Measurements from ENCODE around the gene RBBP4. TPM values are rescaled to one million over a fixed set of nuclear protein-coding genes. Genes with fewer than 3 reads are reported as not detected.

RBBP4 gene
- total and polyA plus RNA-seq, 3 donors from 2014 or later, result 289 to 344 (median 296) TPM

GRCh38 chr1:32650248-32650751 lies 708 bp upstream of the RBBP4 start, which contains the start of gene ZBTB8OS:
Gene ZBTB8OS, minus strand, starts transcription at chr1:32650550. Its CDS starts 21 bp downstream, at chr1:32650529.
- Histone ChIP-seq H3K4me3 (peak within 1 kb of the TSS; percentile 73 to 81), H3K4me1 (peaks cover 29% of the 10 kb centered on the region), H3K27me3 (no peaks in the 10 kb centered on the region), H3K36me3 (ENCODE audit: low read depth, missing control alignments) (no peaks in the 10 kb centered on the region), H3K9me3 (no peaks in the 10 kb centered on the region), H3K27ac (peak within 1 kb of the TSS; percentile 97 to 100)
- 0% methylated on average over 21 of the region's 21 CpGs for WGBS, 2 donors
- no peak for TF ChIP-seq POLR2A (IDR thresholded peaks at IDR 0.05)
- TF ChIP-seq, protein P1, sequence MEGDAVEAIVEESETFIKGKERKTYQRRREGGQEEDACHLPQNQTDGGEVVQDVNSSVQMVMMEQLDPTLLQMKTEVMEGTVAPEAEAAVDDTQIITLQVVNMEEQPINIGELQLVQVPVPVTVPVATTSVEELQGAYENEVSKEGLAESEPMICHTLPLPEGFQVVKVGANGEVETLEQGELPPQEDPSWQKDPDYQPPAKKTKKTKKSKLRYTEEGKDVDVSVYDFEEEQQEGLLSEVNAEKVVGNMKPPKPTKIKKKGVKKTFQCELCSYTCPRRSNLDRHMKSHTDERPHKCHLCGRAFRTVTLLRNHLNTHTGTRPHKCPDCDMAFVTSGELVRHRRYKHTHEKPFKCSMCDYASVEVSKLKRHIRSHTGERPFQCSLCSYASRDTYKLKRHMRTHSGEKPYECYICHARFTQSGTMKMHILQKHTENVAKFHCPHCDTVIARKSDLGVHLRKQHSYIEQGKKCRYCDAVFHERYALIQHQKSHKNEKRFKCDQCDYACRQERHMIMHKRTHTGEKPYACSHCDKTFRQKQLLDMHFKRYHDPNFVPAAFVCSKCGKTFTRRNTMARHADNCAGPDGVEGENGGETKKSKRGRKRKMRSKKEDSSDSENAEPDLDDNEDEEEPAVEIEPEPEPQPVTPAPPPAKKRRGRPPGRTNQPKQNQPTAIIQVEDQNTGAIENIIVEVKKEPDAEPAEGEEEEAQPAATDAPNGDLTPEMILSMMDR (IDR thresholded peaks at IDR 0.05), result no peak
- intact Hi-C loops (cut with DNase I; ENCODE audit: low total_unique reads), result no loop called here
- DNase-seq, result peak; percentile 96

DNA sequence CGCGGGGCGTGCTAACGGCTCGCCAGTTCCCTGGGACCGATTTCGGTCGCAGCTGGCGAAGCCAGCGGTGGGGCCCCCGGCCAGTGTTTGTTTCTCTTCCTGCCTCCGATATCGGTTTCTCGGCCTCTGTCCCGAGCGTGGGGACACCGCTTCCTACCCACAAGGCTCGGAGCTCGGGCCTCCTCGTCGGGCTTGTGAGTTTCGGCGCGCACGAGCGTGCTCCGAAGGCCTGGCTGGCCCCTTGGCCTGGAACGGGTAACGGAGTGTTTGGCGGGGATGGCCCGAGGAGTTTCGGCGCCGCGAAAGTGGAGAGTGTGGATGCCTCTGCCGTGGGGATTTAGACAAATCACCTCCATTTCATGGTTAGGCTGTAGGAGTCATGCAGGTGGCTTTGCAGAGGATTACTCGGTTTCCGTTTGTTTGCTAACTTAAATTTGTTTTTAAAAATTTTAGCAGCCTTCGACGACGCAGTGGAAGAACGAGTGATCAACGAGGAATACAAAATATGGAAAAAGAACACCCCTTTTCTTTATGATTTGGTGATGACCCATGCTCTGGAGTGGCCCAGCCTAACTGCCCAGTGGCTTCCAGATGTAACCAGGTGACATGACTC lies 559 bp downstream of the RBBP4 start:
- intact Hi-C loops (cut with DNase I; ENCODE audit: low total_unique reads), result no loop called here
- peaks cover 38% of the 10 kb centered on the region for H3K4me1 ChIP-seq
- TF ChIP-seq, protein P1 (IDR thresholded peaks at IDR 0.05), result no peak
- TF ChIP-seq POLR2A (IDR thresholded peaks at IDR 0.05), result no peak
- H3K4me3 ChIP-seq, result peak overlapping the region; percentile 73 to 81
- no peaks in the 10 kb centered on the region for H3K9me3 ChIP-seq
- DNase-seq, result peak; percentile 61
- H3K27me3 ChIP-seq, result no peaks in the 10 kb centered on the region
- no peaks in the 10 kb centered on the region for H3K36me3 ChIP-seq (ENCODE audit: low read depth, missing control alignments)
- 0 to 1% methylated on average over 23 to 39 of the region's 43 CpGs for WGBS, 2 donors
- H3K27ac ChIP-seq, result peak overlapping the region; percentile 97 to 100

DNA sequence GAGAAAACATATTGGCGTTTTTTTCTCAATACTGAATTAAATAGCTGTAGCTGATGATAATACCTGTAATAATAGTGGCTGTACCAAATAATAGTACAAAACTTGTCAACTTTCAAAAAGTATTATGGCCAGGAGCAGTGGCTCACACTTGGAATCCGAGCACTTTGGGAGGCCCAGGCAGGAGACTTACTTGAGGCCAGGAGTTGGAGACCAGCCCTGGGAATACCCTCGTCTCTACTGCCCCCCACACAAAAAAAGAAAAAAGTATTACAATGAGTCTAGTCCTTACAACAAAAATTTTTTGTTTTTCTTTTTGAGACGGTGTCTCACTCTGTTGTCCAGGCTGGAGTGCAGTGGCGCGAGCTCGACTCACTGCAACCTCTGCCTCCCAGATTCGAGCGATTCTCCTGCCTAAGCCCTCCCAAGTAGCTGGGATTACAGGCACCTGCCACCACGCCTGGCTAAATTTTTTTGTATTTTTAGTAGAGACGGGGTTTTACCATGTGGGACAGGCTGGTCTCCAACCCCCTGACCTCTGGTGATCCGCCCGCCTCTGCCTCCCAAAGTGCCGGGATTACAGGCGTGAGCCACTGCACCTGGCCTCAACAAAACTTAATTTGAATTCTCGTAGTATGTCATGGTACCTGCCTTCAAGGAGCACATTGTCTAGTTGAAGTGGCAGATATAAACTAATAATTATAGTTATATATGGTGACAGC lies 1.4 kb downstream of the RBBP4 start:
- Histone ChIP-seq H3K27me3 (no peaks in the 10 kb centered on the region), H3K36me3 (ENCODE audit: low read depth, missing control alignments) (no peaks in the 10 kb centered on the region), H3K4me3 (peak overlapping the region in 1 of 2 donors; percentile 81), H3K27ac (peak overlapping the region; percentile 97 to 100), H3K9me3 (no peaks in the 10 kb centered on the region), H3K4me1 (peaks cover 42% of the 10 kb centered on the region)
- intact Hi-C loops (cut with DNase I; ENCODE audit: low total_unique reads), result no loop called here
- 66 to 72% methylated on average over 16 of the region's 16 CpGs for WGBS, 2 donors
- TF ChIP-seq POLR2A (IDR thresholded peaks at IDR 0.05), result no peak
- TF ChIP-seq, protein P1 (IDR thresholded peaks at IDR 0.05), result no peak
- DNase-seq, result no peak

- Histone ChIP-seq H3K4me1 (peaks cover 21% of the 10 kb centered on the region), H3K9me3 (no peaks in the 10 kb centered on the region), H3K4me3 (no peak overlapping the region), H3K27ac (no peak overlapping the region), H3K27me3 (no peaks in the 10 kb centered on the region), H3K36me3 (ENCODE audit: low read depth, missing control alignments) (no peaks in the 10 kb centered on the region)
- intact Hi-C loops (cut with DNase I; ENCODE audit: low total_unique reads), result no loop called here
- 84 to 89% methylated on average over 1 of the region's 1 CpG for WGBS, 2 donors
- TF ChIP-seq, protein P1 (IDR thresholded peaks at IDR 0.05), result no peak
- no peak for TF ChIP-seq POLR2A (IDR thresholded peaks at IDR 0.05)
- no peak for DNase-seq
These were observed 8.6 kb downstream of the RBBP4 start for GRCh38 chr1:32659581-32659980.
